Measurements from ENCODE around the gene ABHD11. TPM values are rescaled to one million over a fixed set of nuclear protein-coding genes. Genes with fewer than 3 reads are reported as not detected.
A peak's percentile ranks its signal among the peaks of the same experiment; 100 is the strongest.

Gene ABHD11
- total and polyA plus RNA-seq, 9 of the 15 experiments (the other 6 are each of a cell fraction or from before 2014, with no cell fraction given), result 7.7 to 44.2 (median 18.9) TPM

GRCh38 chr7:73778801-73779389, 40.3 kb upstream of the ABHD11 start:
- ChIA-PET CTCF (ENCODE audit: low intra/inter-chr PET ratio) (interaction anchor here (1.1 kb wide), 1 partner anchor 76 kb away, joined by 3 read pairs; no protein-coding TSS in a partner anchor), POLR2A (no interaction called here)
- Histone ChIP-seq H2AFZ (ENCODE audit: low read depth, low read length) (no peak overlapping the region), H3K9ac (ENCODE audit: insufficient read depth in 1 of 2, low read depth in 2 of 2, low read length in 2 of 2) (peak overlapping the region in 1 of 2 experiments; percentile 59; a peak in 1 of 4 replicates), H3K79me2 (ENCODE audit: control insufficient read depth, insufficient read depth, low read length) (no peaks in the 10 kb centered on the region), H3K9me3 (replicated peaks; ENCODE audit: control insufficient read depth, insufficient read depth, low read depth, low read length) (no peaks in the 10 kb centered on the region), H3K4me3 (no peak overlapping the region), H3K4me1 (replicated peaks in 1 of 2; ENCODE audit: control insufficient read depth in 2 of 2, insufficient read depth in 2 of 2, low read length in 2 of 2) (peaks cover 9 to 16% of the 10 kb centered on the region in 2 experiments; a peak in 4 of 5 replicates), H3K9me1 (ENCODE audit: control insufficient read depth, insufficient read depth, low read length) (no peaks in the 10 kb centered on the region), H3K27ac (ENCODE audit: extremely low read depth, low read depth, low read length) (no peak overlapping the region), H3K27me3 (ENCODE audit: control insufficient read depth in 2 of 2, insufficient read depth in 2 of 2, low read length in 2 of 2) (no peaks in the 10 kb centered on the region), H3K36me3 (ENCODE audit: control insufficient read depth, insufficient read depth, low read length) (no peaks in the 10 kb centered on the region), H3K4me2 (ENCODE audit: insufficient read depth, low read length) (no peak overlapping the region), H4K20me1 (replicated peaks; ENCODE audit: control insufficient read depth, insufficient read depth, low read length) (no peaks in the 10 kb centered on the region)
- in situ Hi-C loops (cut with MboI) (no loop called here), intact Hi-C loops (cut with micrococcal nuclease) (no loop called here)
- 22% methylated on average over 9 of the region's 11 CpGs for WGBS (ENCODE audit: insufficient coverage, low coverage, missing lambda C conversion rate)
- BruUV-seq (replicated peaks), result no TSS peak
- DNase-seq (ENCODE audit: extremely low read depth in 1 of 4, low spot score in 3 of 4) (peak in 1 of 4 experiments; percentile 6), ATAC-seq (peak; percentile 46), FAIRE-seq (no peak)
- TF ChIP-seq ELF1 (tag; IDR thresholded peaks at IDR 0.05), result no peak
- peak; percentile 58 for TF ChIP-seq CBFA2T3 (IDR thresholded peaks at IDR 0.05)
- TF ChIP-seq CHD2 (IDR thresholded peaks at IDR 0.05; ENCODE audit: low read depth, low read length), result no peak
- no peak for TF ChIP-seq CUX1 (CRISPR knock-in tag; IDR thresholded peaks at IDR 0.05)
- no peak for TF ChIP-seq ZNF586 (CRISPR knock-in tag; conservative IDR thresholded peaks at IDR 0.05)
- no peak for TF ChIP-seq NFRKB (IDR thresholded peaks at IDR 0.05; ENCODE audit: low read depth)
- TF ChIP-seq ZNF24 (IDR thresholded peaks at IDR 0.05), result no peak
- no peak for TF ChIP-seq CXXC5 (CRISPR knock-in tag; IDR thresholded peaks at IDR 0.05)
- TF ChIP-seq, protein P1, sequence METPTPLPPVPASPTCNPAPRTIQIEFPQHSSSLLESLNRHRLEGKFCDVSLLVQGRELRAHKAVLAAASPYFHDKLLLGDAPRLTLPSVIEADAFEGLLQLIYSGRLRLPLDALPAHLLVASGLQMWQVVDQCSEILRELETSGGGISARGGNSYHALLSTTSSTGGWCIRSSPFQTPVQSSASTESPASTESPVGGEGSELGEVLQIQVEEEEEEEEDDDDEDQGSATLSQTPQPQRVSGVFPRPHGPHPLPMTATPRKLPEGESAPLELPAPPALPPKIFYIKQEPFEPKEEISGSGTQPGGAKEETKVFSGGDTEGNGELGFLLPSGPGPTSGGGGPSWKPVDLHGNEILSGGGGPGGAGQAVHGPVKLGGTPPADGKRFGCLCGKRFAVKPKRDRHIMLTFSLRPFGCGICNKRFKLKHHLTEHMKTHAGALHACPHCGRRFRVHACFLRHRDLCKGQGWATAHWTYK (CRISPR knock-in tag; IDR thresholded peaks at IDR 0.05), result no peak
- TF ChIP-seq PHB2 (IDR thresholded peaks at IDR 0.05; ENCODE audit: low read depth), result no peak
- no peak for TF ChIP-seq SFPQ (IDR thresholded peaks at IDR 0.05; ENCODE audit: low read depth, low read length)
- TF ChIP-seq GTF2E2 (tag; IDR thresholded peaks at IDR 0.05), result no peak
- TF ChIP-seq SMARCA5 (IDR thresholded peaks at IDR 0.05), result 0 out of 2 replicates have a peak, but pooled peaks have one; percentile 41
- TF ChIP-seq RBM15 (IDR thresholded peaks at IDR 0.05; ENCODE audit: insufficient read depth, low read length), result no peak
- no peak for TF ChIP-seq SRSF3 (IDR thresholded peaks at IDR 0.05; ENCODE audit: insufficient read depth, low read length)
- no peak for TF ChIP-seq ZNF75A (CRISPR knock-in tag; IDR thresholded peaks at IDR 0.05)

Data from K562 (cell line).